Astrocyte of the cerebellum (primary cell): ENCODE results near the gene TMTC2.

ENCODE experiments used
- DNase-seq: peaks from one replicate; pipeline ENCODE4 v3.0.0-alpha.2; 2011; ENCODE audit warnings: low read depth
- H3K4me3 ChIP-seq: 2 replicates; pipeline ENCODE4 v1.5.1; 2011; ENCODE audit warnings: mild to moderate bottlenecking, low read depth, low read length, moderate library complexity
- CTCF ChIP-seq: IDR thresholded peaks from 2 replicates; pipeline ENCODE4 v1.5.1; 2012; ENCODE audit warnings: low read length, low read depth, moderate library complexity, mild to moderate bottlenecking; ENCODE audit errors: missing control alignments
- in situ Hi-C: cut with HindIII; loops from 2 replicates; pipeline ENCODE4 v1.10.0; 2017; ENCODE audit warnings: low sequenced_read_pairs

TMTC2 gene

GRCh38 chr12:83093426-83093825, 406.7 kb downstream of the TMTC2 start:
- TF ChIP-seq CTCF = no peak
- no peak for DNase-seq
- in situ Hi-C loops = no loop called here
- no peak overlapping the region for H3K4me3 ChIP-seq

- no peak for TF ChIP-seq CTCF
- no peak for DNase-seq
- no peak overlapping the region for H3K4me3 ChIP-seq
- in situ Hi-C loops = no loop called here
Observed at GRCh38 chr12:83097643-83098342, 411.1 kb downstream of the TMTC2 start.

- DNase-seq = no peak
- no peak for TF ChIP-seq CTCF
- in situ Hi-C loops = no loop called here
- H3K4me3 ChIP-seq = no peak overlapping the region
Observed at GRCh38 chr12:83099436-83099835, 412.7 kb downstream of the TMTC2 start.

GRCh38 chr12:83102499-83102898, 415.8 kb downstream of the TMTC2 start:
- no peak for DNase-seq
- in situ Hi-C loops = no loop called here
- no peak for TF ChIP-seq CTCF
- H3K4me3 ChIP-seq = no peak overlapping the region

- no peak for DNase-seq
- no peak overlapping the region for H3K4me3 ChIP-seq
- TF ChIP-seq CTCF = no peak
- in situ Hi-C loops = no loop called here
Observed at GRCh38 chr12:83106873-83107272, 420.2 kb downstream of the TMTC2 start.

GRCh38 chr12:83110424-83110823, 423.7 kb downstream of the TMTC2 start:
- no peak overlapping the region for H3K4me3 ChIP-seq
- DNase-seq = no peak
- in situ Hi-C loops = no loop called here
- TF ChIP-seq CTCF = no peak
